GM12878 (cell line): ENCODE measurements around the gene NAA15. TPM values are rescaled to one million over a fixed set of nuclear protein-coding genes. Genes with fewer than 3 reads are reported as not detected.

Experiments used
- ATAC-seq: fragments of 200-7000 bp; cut with Tn5 transposase; 3 replicates; pipeline ENCODE4 v1.9.1; 2020; ENCODE audit warnings: mild to moderate bottlenecking, moderate library complexity
- BruUV-seq: library from RNA; stranded (reverse); fragments of 400-500 nt; replicated peaks from 2 replicates; lab custom pipeline; 2021; lab: Mats Ljungman, UMichigan
- CTCF ChIA-PET: fragments of 300-600 bp; sonication (Branson Sonifier 250); formaldehyde crosslinking; extraction: SDS; loops from one replicate; lab custom pipeline; 2021; ENCODE audit warnings: inconsistent platforms; lab: Yijun Ruan, JAX
- POLR2A ChIA-PET: fragments of 350-600 bp; formaldehyde crosslinking; extraction: SDS; loops from one replicate; lab custom pipeline; 2021; ENCODE audit warnings: inconsistent platforms; lab: Charles Lee
- RAD21 ChIA-PET: fragments of 300-600 bp; sonication (Branson Sonifier 250); formaldehyde crosslinking; loops from one replicate; lab custom pipeline; 2023; ENCODE audit warnings: antibody characterized with exemption; ENCODE audit not compliant: unreplicated experiment; lab: Charles Lee
- SMC1A ChIA-PET: fragments of 300-600 bp; sonication (Branson Sonifier 250); formaldehyde crosslinking; loops from one replicate; lab custom pipeline; 2023; ENCODE audit not compliant: unreplicated experiment, uncharacterized antibody; lab: Charles Lee
- DNase-seq: peaks from one replicate; pipeline ENCODE4 v3.0.0-alpha.2; 2011; ENCODE audit warnings: low read depth, low spot score
- FAIRE-seq: peaks from 3 replicates; lab custom pipeline; 2011; peaks lifted over from hg19 to GRCh38; lab: Jason Lieb, UNC
- H2AFZ ChIP-seq: 2 replicates; pipeline ENCODE4 v1.6.0; 2011; ENCODE audit warnings: low read depth, low read length, control low read depth; ENCODE audit not compliant: control insufficient read depth
- H3K27ac ChIP-seq: 2 replicates; pipeline ENCODE4 v1.5.1; 2011; ENCODE audit warnings: control low read depth; ENCODE audit not compliant: control insufficient read depth, insufficient read depth
- H3K27me3 ChIP-seq, 2 experiments: replicated peaks in 1 of 2; 2 replicates each; pipeline versions ENCODE4 v1.6.0 to v1.6.1; 2011; ENCODE audit warnings: low read length in 1 of 2; ENCODE audit not compliant: control insufficient read depth in 2 of 2, insufficient read depth in 2 of 2
- H3K36me3 ChIP-seq, 2 experiments: 2 replicates each; pipeline ENCODE4 v1.5.1; 2011; ENCODE audit warnings: low read length in 1 of 2; ENCODE audit not compliant: control insufficient read depth in 2 of 2, insufficient read depth in 2 of 2
- H3K4me1 ChIP-seq: 2 replicates; pipeline ENCODE4 v1.6.1; 2011; ENCODE audit warnings: mild to moderate bottlenecking, low read length, moderate library complexity, mixed read lengths; ENCODE audit not compliant: control insufficient read depth, insufficient read depth
- H3K4me2 ChIP-seq: 2 replicates; pipeline ENCODE4 v1.6.0; 2011; ENCODE audit warnings: control low read depth; ENCODE audit not compliant: control insufficient read depth, insufficient read depth
- H3K4me3 ChIP-seq: fragments of 200-600 bp; sonication (generic); 2 replicates; pipeline ENCODE4 v1.5.1; 2016
- H3K79me2 ChIP-seq: 2 replicates; pipeline ENCODE4 v1.6.0; 2011; ENCODE audit warnings: low read length; ENCODE audit not compliant: control insufficient read depth, insufficient read depth
- H3K9ac ChIP-seq: 2 replicates; pipeline ENCODE4 v1.8.0; 2011; ENCODE audit warnings: low read length, control low read depth, mixed read lengths; ENCODE audit not compliant: control insufficient read depth, insufficient read depth
- H3K9me3 ChIP-seq: replicated peaks from 3 replicates; pipeline ENCODE4 v1.5.1; 2011; ENCODE audit warnings: mild to moderate bottlenecking, low read length; ENCODE audit not compliant: control insufficient read depth, insufficient read depth
- H4K20me1 ChIP-seq: 2 replicates; pipeline ENCODE4 v1.6.0; 2011; ENCODE audit not compliant: control insufficient read depth, insufficient read depth
- BRCA1 ChIP-seq: IDR thresholded peaks from 2 replicates; pipeline ENCODE4 v1.6.1; 2011; ENCODE audit warnings: low read depth, low read length, improper control_type of control experiment
- EGR1 ChIP-seq, 2 experiments: IDR thresholded peaks; 1 replicate in 1 of 2; 2 replicates in 1 of 2; pipeline ENCODE4 v1.6.1; 2011 to 2012; ENCODE audit warnings: low read depth in 2 of 2, low read length in 2 of 2, borderline replicate concordance in 1 of 2, mild to moderate bottlenecking in 1 of 2, moderate library complexity in 1 of 2
- GATAD2B ChIP-seq: fragments of 450-650 bp; conservative IDR thresholded peaks from 2 replicates; pipeline ENCODE4 v1.6.1; 2017; ENCODE audit warnings: low read depth, mild to moderate bottlenecking, moderate library complexity
- HDAC2 ChIP-seq: fragments of 200-600 bp; sonication (generic); IDR thresholded peaks from 2 replicates; pipeline ENCODE4 v1.6.1; 2017
- MEF2B ChIP-seq: fragments of 450-650 bp; IDR thresholded peaks from 2 replicates; pipeline ENCODE4 v1.6.1; 2018; ENCODE audit warnings: mild to moderate bottlenecking, moderate library complexity; ENCODE audit not compliant: partially characterized antibody, poor library complexity, severe bottlenecking
- MYC ChIP-seq: IDR thresholded peaks from 2 replicates; pipeline ENCODE4 v1.6.1; 2011; ENCODE audit warnings: mild to moderate bottlenecking, low read length, moderate library complexity, inconsistent platforms; ENCODE audit not compliant: insufficient read depth, insufficient replicate concordance, insufficient read length, severe bottlenecking
- POLR2AphosphoS2 ChIP-seq: IDR thresholded peaks from 2 replicates; pipeline ENCODE4 v1.6.1; 2011; ENCODE audit warnings: low read depth, mild to moderate bottlenecking, low read length, improper control_type of control experiment, moderate library complexity
- RELA ChIP-seq: fragments of 450-650 bp; IDR thresholded peaks from 2 replicates; pipeline ENCODE4 v1.8.0; 2014; ENCODE audit warnings: borderline replicate concordance; ENCODE audit not compliant: partially characterized antibody
- RFX5 ChIP-seq: IDR thresholded peaks from 2 replicates; pipeline ENCODE4 v1.6.1; 2011; ENCODE audit warnings: low read depth, low read length, improper control_type of control experiment
- SUPT20H ChIP-seq: IDR thresholded peaks from 2 replicates; pipeline ENCODE4 v1.6.1; 2011; ENCODE audit warnings: low read depth, mild to moderate bottlenecking, low read length, moderate library complexity, borderline replicate concordance; ENCODE audit not compliant: control insufficient read depth
- TARDBP ChIP-seq: IDR thresholded peaks from 2 replicates; pipeline ENCODE4 v1.6.1; 2016; ENCODE audit warnings: borderline replicate concordance
- TCF12 ChIP-seq: IDR thresholded peaks from 2 replicates; pipeline ENCODE4 v1.6.1; 2011; ENCODE audit warnings: low read depth, mild to moderate bottlenecking, low read length
- ZNF24 ChIP-seq: fragments of 450-650 bp; IDR thresholded peaks from 2 replicates; pipeline ENCODE4 v1.6.1; 2017; ENCODE audit warnings: antibody characterized with exemption, mild to moderate bottlenecking
- ZNF274 ChIP-seq: IDR thresholded peaks from one replicate; pipeline ENCODE4 v1.8.0; 2011; ENCODE audit not compliant: insufficient read length, insufficient read depth
- ZNF622 ChIP-seq: fragments of 450-650 bp; IDR thresholded peaks from 2 replicates; pipeline ENCODE4 v1.6.1; 2017; ENCODE audit warnings: mild to moderate bottlenecking, inconsistent platforms
- ZZZ3 ChIP-seq: IDR thresholded peaks from 2 replicates; pipeline ENCODE4 v1.6.1; 2011; ENCODE audit warnings: low read depth; ENCODE audit not compliant: control insufficient read depth, insufficient read length
- in situ Hi-C: fragments of 300-500 bp; cut with MboI; formaldehyde crosslinking; loops from 9 replicates; pipeline ENCODE4 v1.14.3; 2018; ENCODE audit warnings: mixed read lengths
- intact Hi-C: fragments of 100-400 bp; cut with micrococcal nuclease; formaldehyde crosslinking; loops from one replicate; pipeline ENCODE4 v1.14.2; 2022; ENCODE audit not compliant: unreplicated experiment
- polyA plus RNA-seq, 11 experiments: library from polyadenylated mRNA; depleted of rRNA in 4 of 11; unstranded in 6 of 11; stranded (reverse) in 5 of 11; fragments of >200 nt; fragmentation: Nextera tagmentation in 4 of 11; fragmentation: Illumina TruSeq in 1 of 11; extraction: Ambion mirVana in 4 of 11; extraction: Trizol in 1 of 11; gene quantifications; 1 replicate in 1 of 11; 2 replicates in 10 of 11; pipeline versions ENCODE4 v1.2.1 to v1.2.3, GENCODE V29; 2011 to 2016; ENCODE audit warnings: inconsistent platforms in 2 of 11, missing spikeins in 2 of 11, low read depth in 1 of 11
- total RNA-seq, 4 experiments: library from RNA; depleted of rRNA in 3 of 4; stranded (reverse); fragments of >200 nt in 3 of 4; fragmentation: Illumina TruSeq in 1 of 4; extraction: Trizol in 1 of 4; gene quantifications; 2 replicates each; pipeline versions ENCODE4 v1.2.1 to v1.2.3, GENCODE V29; 2013 to 2021
- TF ChIP-seq, protein P1 (sequence below): fragments of 450-650 bp; formaldehyde crosslinking; IDR thresholded peaks from 2 replicates; pipeline ENCODE4 v1.4.0; 2022; ENCODE audit warnings: mild to moderate bottlenecking, moderate library complexity
- TF ChIP-seq, protein P2 (sequence below): fragments of 450-650 bp; IDR thresholded peaks from 2 replicates; pipeline ENCODE4 v1.6.1; 2014; ENCODE audit warnings: mild to moderate bottlenecking

The NAA15 gene
- total and polyA plus RNA-seq, 10 of the 15 experiments (the other 5 are each of a cell fraction or from before 2014, with no cell fraction given), result 24.3 to 93.1 (median 51.9) TPM

DNA sequence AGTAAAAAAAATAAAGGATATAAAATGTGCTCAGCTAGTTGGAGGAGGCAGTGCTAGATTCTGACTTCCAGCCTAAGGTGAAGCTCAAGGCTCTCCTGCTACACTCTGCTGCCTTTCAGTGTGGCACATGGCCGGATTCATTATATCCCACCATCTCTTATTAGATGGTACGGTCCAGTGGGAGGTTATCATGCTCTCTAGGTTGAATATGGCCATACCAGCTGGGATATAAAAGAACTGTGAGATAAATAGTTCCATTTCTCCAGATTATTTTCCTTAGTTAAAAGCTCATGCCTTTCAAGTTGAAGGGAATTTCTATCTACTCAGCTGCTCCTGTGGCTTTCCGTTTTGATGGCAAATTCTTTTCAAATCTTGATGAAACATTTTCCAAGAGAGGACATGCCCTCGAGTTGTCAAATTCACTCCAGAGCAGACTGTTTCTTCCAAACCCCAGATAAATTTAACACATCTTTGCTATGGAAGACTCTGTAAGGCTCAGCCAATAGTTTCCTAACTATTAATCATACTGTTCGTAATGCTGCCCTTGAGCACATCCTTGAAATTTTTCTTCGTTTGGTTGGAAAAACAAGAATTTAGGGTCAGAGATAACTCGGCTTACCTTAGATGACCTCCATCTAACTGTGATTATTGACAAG, 19.1 kb upstream of the NAA15 start (continued):
- TF ChIP-seq, protein P1, sequence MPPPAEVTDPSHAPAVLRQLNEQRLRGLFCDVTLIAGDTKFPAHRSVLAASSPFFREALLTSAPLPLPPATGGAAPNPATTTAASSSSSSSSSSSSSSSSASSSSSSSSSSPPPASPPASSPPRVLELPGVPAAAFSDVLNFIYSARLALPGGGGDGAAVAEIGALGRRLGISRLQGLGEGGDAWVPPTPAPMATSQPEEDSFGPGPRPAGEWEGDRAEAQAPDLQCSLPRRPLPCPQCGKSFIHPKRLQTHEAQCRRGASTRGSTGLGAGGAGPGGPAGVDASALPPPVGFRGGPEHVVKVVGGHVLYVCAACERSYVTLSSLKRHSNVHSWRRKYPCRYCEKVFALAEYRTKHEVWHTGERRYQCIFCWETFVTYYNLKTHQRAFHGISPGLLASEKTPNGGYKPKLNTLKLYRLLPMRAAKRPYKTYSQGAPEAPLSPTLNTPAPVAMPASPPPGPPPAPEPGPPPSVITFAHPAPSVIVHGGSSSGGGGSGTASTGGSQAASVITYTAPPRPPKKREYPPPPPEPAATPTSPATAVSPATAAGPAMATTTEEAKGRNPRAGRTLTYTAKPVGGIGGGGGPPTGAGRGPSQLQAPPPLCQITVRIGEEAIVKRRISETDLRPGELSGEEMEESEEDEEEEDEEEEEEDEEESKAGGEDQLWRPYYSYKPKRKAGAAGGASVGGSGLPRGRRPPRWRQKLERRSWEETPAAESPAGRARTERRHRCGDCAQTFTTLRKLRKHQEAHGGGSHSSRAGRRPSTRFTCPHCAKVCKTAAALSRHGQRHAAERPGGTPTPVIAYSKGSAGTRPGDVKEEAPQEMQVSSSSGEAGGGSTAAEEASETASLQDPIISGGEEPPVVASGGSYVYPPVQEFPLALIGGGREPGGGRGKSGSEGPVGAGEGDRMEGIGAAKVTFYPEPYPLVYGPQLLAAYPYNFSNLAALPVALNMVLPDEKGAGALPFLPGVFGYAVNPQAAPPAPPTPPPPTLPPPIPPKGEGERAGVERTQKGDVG, result no peak
- TF ChIP-seq HDAC2 (no peak), BRCA1 (no peak), EGR1 (IDR thresholded peaks at IDR 0.05; ENCODE audit: borderline replicate concordance in 1 of 2, low read depth in 2 of 2, low read length in 2 of 2) (no peak)

DNA sequence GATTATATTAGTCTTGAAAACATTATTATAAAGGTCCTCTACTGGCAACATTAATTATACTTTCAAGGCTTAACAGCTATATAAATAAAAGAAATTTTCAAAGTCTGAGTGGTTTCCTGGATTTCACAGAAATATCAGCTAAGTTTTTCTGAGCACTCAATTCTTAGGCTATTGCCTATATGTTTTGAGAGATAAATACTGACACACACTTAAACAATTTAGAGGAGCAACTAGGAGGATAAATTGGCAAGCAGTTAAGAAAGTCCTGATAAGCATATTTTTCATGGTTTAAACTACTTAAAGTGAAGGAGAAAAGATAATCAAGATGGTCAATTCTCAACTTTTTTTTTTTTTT, 18.6 kb upstream of the NAA15 start:
- no TSS peak for BruUV-seq
- ATAC-seq (no peak), FAIRE-seq (no peak), DNase-seq (no peak)
- Histone ChIP-seq H3K27ac (no peak overlapping the region), H3K9ac (no peak overlapping the region), H3K4me1 (no peaks in the 10 kb centered on the region), H3K27me3 (peaks cover 8 to 13% of the 10 kb centered on the region in 2 experiments), H2AFZ (no peak overlapping the region), H3K79me2 (no peaks in the 10 kb centered on the region), H3K9me3 (peaks cover 2% of the 10 kb centered on the region; the same call in 2 of the 3 replicates), H3K36me3 (no peaks in the 10 kb centered on the region), H3K4me3 (no peak overlapping the region), H4K20me1 (no peaks in the 10 kb centered on the region), H3K4me2 (no peak overlapping the region)
- POLR2A ChIA-PET, result no interaction called here
- intact Hi-C loops (no loop called here), in situ Hi-C loops (no loop called here)
- CTCF ChIA-PET, result interaction anchor here (0.7 to 2.0 kb wide), 2 partner anchors 13 to 55 kb away, joined by 3 to 9 read pairs; no protein-coding TSS in a partner anchor
- SMC1A ChIA-PET, result interaction anchor here (1.5 kb wide), 1 partner anchor 13 kb away, joined by 3 read pairs; no protein-coding TSS in a partner anchor
- TF ChIP-seq GATAD2B (no peak), SUPT20H (no peak), RFX5 (no peak), ZNF24 (no peak), MYC (no peak), TARDBP (no peak), ZNF274 (no peak), ZZZ3 (no peak), ZNF622 (no peak), TCF12 (no peak), MEF2B (no peak), RELA (no peak), POLR2AphosphoS2 (no peak)
- TF ChIP-seq, protein P2, sequence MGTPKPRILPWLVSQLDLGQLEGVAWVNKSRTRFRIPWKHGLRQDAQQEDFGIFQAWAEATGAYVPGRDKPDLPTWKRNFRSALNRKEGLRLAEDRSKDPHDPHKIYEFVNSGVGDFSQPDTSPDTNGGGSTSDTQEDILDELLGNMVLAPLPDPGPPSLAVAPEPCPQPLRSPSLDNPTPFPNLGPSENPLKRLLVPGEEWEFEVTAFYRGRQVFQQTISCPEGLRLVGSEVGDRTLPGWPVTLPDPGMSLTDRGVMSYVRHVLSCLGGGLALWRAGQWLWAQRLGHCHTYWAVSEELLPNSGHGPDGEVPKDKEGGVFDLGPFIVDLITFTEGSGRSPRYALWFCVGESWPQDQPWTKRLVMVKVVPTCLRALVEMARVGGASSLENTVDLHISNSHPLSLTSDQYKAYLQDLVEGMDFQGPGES, result no peak
- RAD21 ChIA-PET, result no interaction called here
